GM19193 (cell line): ENCODE measurements around the gene PALLD.

Source experiments
- POLR2A ChIP-seq: IDR thresholded peaks from 4 replicates; pipeline ENCODE4 v1.6.1; 2011; ENCODE audit not compliant: insufficient read depth, insufficient read length; ENCODE audit errors: extremely low read depth

Gene PALLD

DNA sequence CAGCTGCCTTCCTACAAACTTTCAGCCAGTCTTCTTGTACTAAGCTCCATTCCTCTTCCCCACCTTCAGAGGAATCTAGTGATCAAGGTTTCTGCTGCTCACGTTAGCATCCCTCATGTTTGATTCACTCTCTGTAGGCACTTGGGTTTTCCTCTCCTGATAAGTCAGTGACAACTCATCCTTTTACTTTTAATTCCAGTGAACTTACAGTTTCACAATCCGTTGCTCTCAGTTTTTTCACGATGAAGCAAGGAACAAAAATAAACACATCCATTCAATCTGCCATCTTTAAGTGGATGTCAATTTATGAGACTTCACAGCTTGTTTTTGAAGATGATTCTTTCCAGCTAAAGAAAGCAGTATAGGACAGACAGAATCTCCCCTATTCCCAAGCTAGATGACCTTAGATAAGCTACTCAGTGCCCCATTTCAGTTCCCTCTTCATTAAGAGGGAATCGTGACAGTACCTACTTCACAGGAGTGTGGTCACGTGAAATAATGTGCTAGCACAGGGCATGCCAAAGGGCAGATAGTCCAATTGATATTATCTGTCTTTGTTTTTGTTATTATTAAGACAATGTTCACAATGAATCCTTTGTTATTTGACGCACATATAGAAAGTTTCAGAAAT, 234.3 kb downstream of the PALLD start:
- no peak for TF ChIP-seq POLR2A

DNA sequence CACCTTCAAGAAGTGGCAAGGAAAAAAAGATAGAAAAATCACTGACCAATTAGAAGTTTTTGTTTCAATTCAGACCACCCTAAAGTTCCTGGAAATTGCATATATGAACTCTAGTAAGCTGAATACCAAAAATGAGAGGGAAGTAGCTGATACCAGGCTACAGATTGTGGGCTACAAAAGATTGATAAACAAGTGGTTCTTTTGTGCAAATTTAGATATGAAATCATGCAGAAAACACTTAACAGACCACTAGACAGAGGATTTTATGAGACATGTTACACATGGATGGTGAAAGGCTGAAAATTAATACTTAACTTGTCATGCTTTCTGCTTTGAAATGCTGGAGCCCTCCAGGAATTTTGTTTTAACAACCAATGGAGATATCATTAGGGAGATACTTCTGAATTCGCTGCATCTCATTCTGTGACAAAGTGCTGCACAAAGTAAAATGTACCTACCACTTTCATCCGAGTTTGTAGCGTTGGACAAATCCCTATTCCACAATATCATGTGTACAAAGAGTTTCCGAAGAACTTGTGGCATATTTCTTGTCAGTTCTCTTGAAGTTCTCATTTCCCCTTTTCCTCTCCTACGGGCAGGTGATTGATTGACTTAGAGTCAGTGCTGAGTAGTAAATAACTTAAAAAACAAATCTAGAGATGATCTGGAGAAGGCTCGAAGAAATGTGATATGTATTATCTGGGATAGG, 235.0 kb downstream of the PALLD start:
- no peak for TF ChIP-seq POLR2A

DNA sequence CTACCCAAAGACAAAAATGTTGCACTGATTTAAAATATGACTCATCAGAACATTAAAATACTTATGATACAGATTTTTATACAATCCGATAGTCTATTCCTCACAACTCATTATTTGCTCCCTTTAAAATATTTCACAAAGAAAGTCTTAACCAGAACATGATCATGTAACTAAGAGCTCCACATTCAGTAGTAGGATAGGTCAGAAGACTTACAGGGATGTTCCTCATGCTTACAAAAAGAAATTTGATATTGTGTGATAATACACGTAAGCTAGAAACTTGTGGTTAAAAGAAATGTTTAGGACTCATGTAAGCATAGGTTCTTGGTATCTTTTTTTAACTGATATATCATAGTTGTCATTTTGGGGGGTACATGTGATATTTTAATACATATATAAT, 235.9 kb downstream of the PALLD start:
- TF ChIP-seq POLR2A: no peak

DNA sequence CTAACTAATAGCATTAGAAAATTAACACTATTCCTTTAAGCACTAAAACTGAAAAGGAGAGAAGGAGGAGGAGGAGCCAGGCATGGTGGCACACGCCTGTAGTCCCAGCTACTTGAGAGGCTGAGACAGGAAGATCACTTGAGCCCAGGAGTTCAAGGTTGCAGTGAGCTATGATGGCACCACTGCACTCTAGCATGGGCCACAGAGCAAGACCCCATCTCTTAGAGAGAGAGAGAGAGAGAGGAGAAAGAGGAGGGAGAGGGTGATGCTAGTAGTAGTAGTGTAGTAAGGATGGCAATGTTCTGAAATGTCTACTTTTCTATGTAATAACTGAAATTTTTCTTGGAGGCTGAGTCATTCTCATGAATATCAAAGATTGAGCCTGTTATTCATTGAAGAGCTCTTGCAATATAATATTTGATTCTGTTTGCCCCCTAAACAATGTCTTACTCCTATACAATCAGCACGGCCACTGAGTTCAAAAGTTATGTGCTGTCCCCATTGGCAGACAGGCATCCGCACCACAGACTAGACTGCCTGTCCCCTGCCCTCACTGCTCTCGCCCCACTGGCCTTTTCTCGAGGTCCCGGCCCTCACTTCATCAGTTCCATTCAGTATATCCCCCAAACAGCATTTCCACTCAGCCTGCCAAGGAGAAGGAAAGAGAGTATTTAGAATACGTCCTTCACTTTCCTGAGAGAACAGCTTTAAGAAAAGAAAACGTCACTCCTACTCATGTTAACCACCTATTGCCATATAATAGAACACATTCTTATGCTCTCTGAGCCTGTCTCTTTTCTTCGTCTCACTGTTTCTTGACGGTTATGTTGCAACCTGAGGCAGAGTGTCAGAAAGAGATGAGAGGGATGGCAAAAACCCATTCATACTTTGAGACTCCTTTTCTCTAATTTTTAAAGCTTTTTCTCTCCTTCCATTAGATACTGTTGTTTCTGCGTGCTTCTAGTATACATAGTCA, 238.1 kb downstream of the PALLD start:
- no peak for TF ChIP-seq POLR2A

DNA sequence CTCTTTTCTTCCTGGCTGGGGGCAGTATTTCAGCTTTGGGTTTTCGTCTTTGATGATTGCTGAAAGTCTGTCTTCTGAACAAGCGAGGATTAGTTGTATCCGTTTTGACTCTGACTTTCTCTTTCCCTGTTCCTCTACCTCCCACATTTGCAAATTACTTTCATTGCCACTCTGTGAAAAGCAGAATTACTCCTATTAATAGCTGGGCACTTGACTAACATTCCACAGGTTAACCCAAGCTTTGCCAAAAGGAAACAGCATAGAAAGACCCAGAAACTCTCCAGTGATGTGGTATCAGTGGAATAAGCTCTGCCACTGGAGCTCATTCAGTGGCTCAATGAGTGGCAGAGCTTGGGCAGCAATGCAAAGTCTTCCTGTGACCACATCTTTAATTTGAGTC, 238.9 kb downstream of the PALLD start:
- no peak for TF ChIP-seq POLR2A

DNA sequence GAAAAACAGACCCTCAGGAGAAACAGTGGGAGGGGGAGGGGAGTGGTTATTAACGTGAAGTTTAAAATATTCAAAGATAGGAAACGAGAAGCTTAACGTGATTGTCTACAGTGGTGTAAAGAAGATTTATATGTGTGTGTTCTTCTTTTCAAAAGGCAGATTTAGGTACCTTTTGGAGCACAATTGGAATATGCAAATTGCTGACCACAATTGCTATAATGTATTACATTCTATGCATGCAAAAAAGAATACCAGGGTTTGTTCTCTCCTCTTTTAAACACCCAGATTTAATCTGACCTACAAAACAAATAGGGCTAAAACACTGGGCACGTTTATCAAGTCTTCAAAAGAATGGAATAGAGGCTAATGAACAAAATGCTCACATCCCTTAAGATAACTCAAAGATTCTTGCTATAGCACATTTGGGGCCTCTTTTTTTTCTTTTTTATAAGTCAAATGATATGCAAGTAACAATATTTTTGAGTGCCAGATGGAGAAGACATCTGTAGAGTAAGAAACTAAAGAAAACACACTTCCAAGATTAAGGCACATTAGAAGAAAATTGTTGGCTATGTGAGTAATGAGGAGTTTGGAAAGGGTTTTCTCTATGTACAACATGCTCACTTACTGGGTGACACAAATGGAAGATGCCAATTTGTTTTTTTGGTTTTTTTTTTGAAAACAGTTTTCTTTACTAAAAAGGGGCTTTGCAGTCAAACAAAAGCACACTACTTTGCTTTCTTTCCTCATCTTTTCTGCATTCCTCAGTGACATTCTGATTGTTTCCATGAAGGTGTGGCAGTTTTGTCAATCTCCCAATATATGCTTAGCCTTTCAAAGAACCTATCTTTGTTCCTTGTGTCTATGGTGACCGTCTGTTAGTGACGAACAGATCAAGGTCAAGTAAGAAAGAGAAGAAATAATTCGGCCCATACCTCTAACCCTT, 240.3 kb downstream of the PALLD start:
- TF ChIP-seq POLR2A: no peak

DNA sequence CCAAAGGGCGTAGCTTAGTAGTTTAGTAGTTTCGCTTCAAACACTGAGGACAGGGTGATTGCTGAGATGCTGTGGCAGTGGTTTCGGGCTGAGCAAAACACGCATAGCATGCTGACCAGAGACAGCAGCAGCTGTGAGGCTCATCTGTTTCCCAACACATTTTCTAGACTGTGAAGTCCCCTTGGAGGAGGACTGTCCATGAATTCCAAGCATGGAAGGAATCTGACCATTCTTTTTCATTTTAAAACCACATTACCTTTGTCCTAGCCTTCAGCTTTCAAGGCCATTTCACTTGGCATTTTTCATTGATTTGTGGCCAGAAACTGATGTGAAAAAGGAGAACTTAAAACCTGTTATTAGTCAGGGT, 240.9 kb downstream of the PALLD start:
- no peak for TF ChIP-seq POLR2A

- no peak for TF ChIP-seq POLR2A
These were observed 243.0 kb downstream of the PALLD start for GRCh38 chr4:168739886-168740285.

- TF ChIP-seq POLR2A: no peak
These were observed 243.8 kb downstream of the PALLD start for GRCh38 chr4:168740691-168741090.

- TF ChIP-seq POLR2A: no peak
These were observed 244.7 kb downstream of the PALLD start for GRCh38 chr4:168741281-168742173.

DNA sequence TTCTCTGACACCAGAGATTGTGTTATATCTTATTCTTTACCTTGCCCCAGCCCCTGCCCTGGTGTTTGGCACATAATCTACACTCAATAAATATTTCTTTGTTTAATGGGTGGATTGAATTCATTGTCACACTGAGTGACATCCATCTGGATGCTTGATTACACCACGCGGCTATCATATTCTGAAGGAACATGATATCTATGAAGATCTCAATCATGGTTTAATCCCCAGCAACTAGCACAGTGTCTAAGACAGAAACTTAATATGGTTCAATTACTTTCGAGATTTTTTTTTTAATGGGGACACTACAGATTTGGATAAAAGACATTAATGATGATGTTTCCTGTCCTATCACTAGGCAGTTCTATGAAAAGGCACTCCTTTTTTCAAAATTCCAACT, 246.3 kb downstream of the PALLD start:
- no peak for TF ChIP-seq POLR2A

GRCh38 chr4:168743601-168744000, 246.7 kb downstream of the PALLD start:
- no peak for TF ChIP-seq POLR2A

GRCh38 chr4:168744021-168744420, 247.2 kb downstream of the PALLD start:
- no peak for TF ChIP-seq POLR2A
